Peyer's patch (tissue), 4 donors: Measurements from ENCODE around the gene ABR. TPM values are rescaled to one million over a fixed set of nuclear protein-coding genes. Genes with fewer than 3 reads are reported as not detected.
A peak's percentile ranks its signal among the peaks of the same experiment; 100 is the strongest.
"Not testable (repeated sequence)": the region's sequence is repeated elsewhere in the genome, so short reads cannot be mapped to it uniquely, and the experiment has no call there.

Experiments
- DNase-seq, 3 donors: peaks; one replicate each; pipeline ENCODE4 v3.0.0-alpha.2; 2017 to 2019
- H3K27ac ChIP-seq, 4 donors: fragments of 200-600 bp; sonication (generic); one replicate each; pipeline ENCODE4 v1.5.1; 2016 to 2019
- H3K27me3 ChIP-seq, 2 donors: fragments of 200-600 bp; sonication (generic); one replicate each; pipeline ENCODE4 v1.5.1; 2019
- H3K36me3 ChIP-seq, 3 donors: fragments of 200-600 bp; sonication (generic); one replicate each; pipeline ENCODE4 v1.5.1; 2016 to 2019
- H3K4me1 ChIP-seq, 4 donors: fragments of 200-600 bp; sonication (generic); one replicate each; pipeline ENCODE4 v1.5.1; 2016 to 2019
- H3K4me3 ChIP-seq, 4 donors: fragments of 200-600 bp; sonication (generic); 1 replicate in 3 of 4; 2 replicates in 1 of 4; pipeline ENCODE4 v1.5.1; 2016 to 2019; ENCODE audit warnings: mild to moderate bottlenecking in 1 of 4
- H3K9me3 ChIP-seq, 4 donors: fragments of 200-600 bp; sonication (generic); one replicate each; pipeline ENCODE4 v1.5.1; 2016 to 2019; ENCODE audit warnings: mild to moderate bottlenecking in 1 of 4
- CTCF ChIP-seq, 6 experiments: fragments of 450-650 bp in 4 of 6; fragments of 200-600 bp in 2 of 6; sonication (generic) in 1 of 6; IDR thresholded peaks; one replicate each; pipeline ENCODE4 v1.5.1; 2017 to 2019; ENCODE audit warnings: antibody characterized with exemption in 6 of 6, mild to moderate bottlenecking in 3 of 6, moderate library complexity in 1 of 6
- POLR2A ChIP-seq, 2 donors: fragments of 450-650 bp; IDR thresholded peaks; one replicate each; pipeline ENCODE4 v1.5.1; 2017; ENCODE audit warnings: antibody characterized with exemption in 2 of 2, mild to moderate bottlenecking in 2 of 2, moderate library complexity in 2 of 2
- total RNA-seq, 4 donors: library from RNA; depleted of rRNA; stranded (reverse); fragments of >200 nt; gene quantifications; one replicate each; pipeline ENCODE4 v1.1.0, GENCODE V29; 2016

The ABR gene
- total RNA-seq, 4 donors from 2014 or later, result 220 to 753 (median 440) TPM

GRCh38 chr17:1206026-1206777 is 26.4 kb upstream of the ABR start:
- no peak for DNase-seq
- TF ChIP-seq CTCF (IDR thresholded peaks at IDR 0.05) (no peak), POLR2A (IDR thresholded peaks at IDR 0.05) (no peak)
- H3K4me3 ChIP-seq, result no peak overlapping the region

GRCh38 chr17:1203967-1204291 is 24.1 kb upstream of the ABR start:
- H3K36me3 ChIP-seq, result no peaks in the 10 kb centered on the region
- peak overlapping the region; percentile 30 to 65 (median 50) for H3K27ac ChIP-seq
- TF ChIP-seq POLR2A (IDR thresholded peaks at IDR 0.05), result no peak
- TF ChIP-seq CTCF (IDR thresholded peaks at IDR 0.05), result no peak
- H3K9me3 ChIP-seq, result no peaks in the 10 kb centered on the region
- H3K4me1 ChIP-seq, result peaks cover 0 to 33% (median 12%) of the 10 kb centered on the region in 4 donors
- peak overlapping the region; percentile 30 to 62 (median 48) for H3K4me3 ChIP-seq
- no peaks in the 10 kb centered on the region for H3K27me3 ChIP-seq
- no peak for DNase-seq

More at GRCh38 chr17:1206026-1206777, 26.4 kb upstream of the ABR start:
- no peaks in the 10 kb centered on the region for H3K9me3 ChIP-seq
- peaks cover 0 to 15% (median 4%) of the 10 kb centered on the region in 4 donors for H3K4me1 ChIP-seq
- H3K27ac ChIP-seq, result no peak overlapping the region
- H3K36me3 ChIP-seq, result no peaks in the 10 kb centered on the region
- no peaks in the 10 kb centered on the region for H3K27me3 ChIP-seq

GRCh38 chr17:1203111-1203966 is 23.6 kb upstream of the ABR start:
- DNase-seq, result peak; percentile 45 to 78 (median 75)
- Histone ChIP-seq H3K9me3 (no peaks in the 10 kb centered on the region), H3K4me1 (peaks cover 0 to 39% (median 16%) of the 10 kb centered on the region in 4 donors), H3K4me3 (peak overlapping the region; percentile 30 to 62 (median 48)), H3K27me3 (no peaks in the 10 kb centered on the region), H3K36me3 (no peaks in the 10 kb centered on the region), H3K27ac (peak overlapping the region; percentile 30 to 68 (median 51))
- TF ChIP-seq CTCF (IDR thresholded peaks at IDR 0.05) (peak in 1 of 6 experiments; percentile 13), POLR2A (IDR thresholded peaks at IDR 0.05) (no peak)

GRCh38 chr17:1202291-1202690 is 22.5 kb upstream of the ABR start:
- H3K27ac ChIP-seq, result peak overlapping the region in 1 of 4 donors; percentile 68
- no peak overlapping the region for H3K4me3 ChIP-seq
- H3K4me1 ChIP-seq, result peaks cover 0 to 46% (median 22%) of the 10 kb centered on the region in 4 donors
- DNase-seq, result no peak
- no peaks in the 10 kb centered on the region for H3K27me3 ChIP-seq
- H3K9me3 ChIP-seq, result no peaks in the 10 kb centered on the region
- TF ChIP-seq POLR2A (IDR thresholded peaks at IDR 0.05) (no peak), CTCF (IDR thresholded peaks at IDR 0.05) (no peak)
- H3K36me3 ChIP-seq, result no peaks in the 10 kb centered on the region

GRCh38 chr17:1201132-1201702 is 21.4 kb upstream of the ABR start:
- H3K9me3 ChIP-seq, result no peaks in the 10 kb centered on the region

GRCh38 chr17:1199271-1199743 is 19.5 kb upstream of the ABR start:
- not testable (repeated sequence) for H3K4me3 ChIP-seq, H3K9me3 ChIP-seq, H3K36me3 ChIP-seq, H3K27me3 ChIP-seq
- peak in 1 of 3 donors; percentile 52 for DNase-seq
- peaks cover 0 to 45% (median 25%) of the 10 kb centered on the region in 4 donors for H3K4me1 ChIP-seq
- H3K27ac ChIP-seq, result peak overlapping the region in 3 of 4 donors; percentile 71 to 90 (median 77)

More at GRCh38 chr17:1201132-1201702, 21.4 kb upstream of the ABR start:
- H3K4me3 ChIP-seq, result no peak overlapping the region
- TF ChIP-seq POLR2A (IDR thresholded peaks at IDR 0.05) (no peak), CTCF (IDR thresholded peaks at IDR 0.05) (no peak)
- H3K27me3 ChIP-seq, result no peaks in the 10 kb centered on the region
- H3K36me3 ChIP-seq, result no peaks in the 10 kb centered on the region
- peaks cover 0 to 48% (median 25%) of the 10 kb centered on the region in 4 donors for H3K4me1 ChIP-seq
- peak in 2 of 3 donors; percentile 83 to 91 for DNase-seq
- H3K27ac ChIP-seq, result peak overlapping the region; percentile 6 to 68 (median 54)
